Prostate gland (tissue), 2 donors: ENCODE data around the gene FHIP1B.

Experiments used
- CTCF ChIP-seq, 4 experiments: fragments of 200-600 bp in 2 of 4; fragments of 450-650 bp in 2 of 4; sonication (generic) in 2 of 4; IDR thresholded peaks; 1 replicate in 3 of 4; 2 replicates in 1 of 4; pipeline ENCODE4 v1.5.1; 2016 to 2019; ENCODE audit warnings: antibody characterized with exemption in 4 of 4, mild to moderate bottlenecking in 2 of 4, moderate library complexity in 2 of 4
- POLR2A ChIP-seq: fragments of 450-650 bp; IDR thresholded peaks from one replicate; pipeline ENCODE4 v1.6.1; 2016; ENCODE audit warnings: antibody characterized with exemption, mild to moderate bottlenecking
- POLR2AphosphoS5 ChIP-seq: sonication (generic); formaldehyde crosslinking; IDR thresholded peaks from one replicate; pipeline ENCODE4 v1.6.1; 2017; ENCODE audit warnings: antibody characterized with exemption

- TF ChIP-seq CTCF (IDR thresholded peaks at IDR 0.05) (no peak), POLR2A (no peak), POLR2AphosphoS5 (no peak)
Observed at GRCh38 chr11:6233984-6234386, 451 bp downstream of the FHIP1B start.
